SH-SY5Y (cell line): ENCODE measurements around the gene DRC3.

Source experiments
- GATA2 ChIP-seq: IDR thresholded peaks from 2 replicates; pipeline ENCODE4 v1.6.1; 2011; ENCODE audit warnings: mild to moderate bottlenecking, low read depth, low read length
- GATA3 ChIP-seq: IDR thresholded peaks from 2 replicates; pipeline ENCODE4 v1.6.1; 2011; ENCODE audit warnings: low read depth, mild to moderate bottlenecking, low read length, moderate library complexity

DNA sequence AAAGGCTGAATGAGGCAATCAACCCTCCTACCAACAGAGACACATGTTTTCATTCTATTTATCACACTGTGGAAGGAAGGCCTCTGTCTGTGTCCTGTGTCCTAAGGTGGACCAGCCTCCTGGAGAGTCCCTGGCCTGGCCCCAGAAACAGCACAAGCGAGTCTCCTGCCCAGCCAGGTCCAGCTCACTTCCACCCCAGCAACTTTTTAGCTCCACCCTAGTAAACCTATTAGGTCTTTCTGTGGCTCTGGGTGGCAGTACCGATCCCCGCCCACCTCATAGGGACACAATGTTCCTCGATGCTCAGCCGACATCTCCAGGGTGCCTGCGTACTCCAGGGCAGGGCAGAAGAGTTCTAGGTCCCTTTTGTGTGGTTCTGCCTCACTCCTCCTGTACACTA, 10.7 kb downstream of the DRC3 start:
- TF ChIP-seq GATA2 (no peak), GATA3 (no peak)
